Endothelial cell of umbilical vein (primary cell): ENCODE results near the gene PDAP1. TPM values are rescaled to one million over a fixed set of nuclear protein-coding genes. Genes with fewer than 3 reads are reported as not detected.

ENCODE experiments used
- BruUV-seq: library from RNA; stranded (reverse); fragments of 400-500 nt; replicated peaks from 2 replicates; lab custom pipeline; 2021; lab: Mats Ljungman, UMichigan
- CTCF ChIA-PET: fragments of 300-600, 350-600 bp; sonication (Branson Sonifier 250); formaldehyde crosslinking; loops from one replicate; lab custom pipeline; 2021; ENCODE audit warnings: antibody characterized with exemption, inconsistent platforms; lab: Charles Lee
- POLR2A ChIA-PET: fragments of 300-600, 350-600 bp; sonication (Branson Sonifier 250); formaldehyde crosslinking; loops from one replicate; lab custom pipeline; 2021; ENCODE audit warnings: antibody characterized with exemption, inconsistent platforms; lab: Charles Lee
- DNase-seq: peaks from one replicate; pipeline ENCODE4 v3.0.0-alpha.2; 2011; ENCODE audit warnings: low read depth, low spot score
- FAIRE-seq: peaks from 2 replicates; lab custom pipeline; 2011; peaks lifted over from hg19 to GRCh38; lab: Jason Lieb, UNC
- H2AFZ ChIP-seq: 2 replicates; pipeline ENCODE4 v1.6.0; 2012; ENCODE audit warnings: low read depth, low read length, control low read depth, inconsistent platforms
- H3K27ac ChIP-seq: 2 replicates; pipeline ENCODE4 v1.5.1; 2011; ENCODE audit warnings: low read depth, mild to moderate bottlenecking, control low read depth, low read length, moderate library complexity; ENCODE audit not compliant: insufficient read depth
- H3K27me3 ChIP-seq, 2 experiments: 2 replicates each; pipeline versions ENCODE4 v1.6.0 to v1.6.1; 2011; ENCODE audit warnings: low read length in 2 of 2, mixed read lengths in 1 of 2; ENCODE audit not compliant: control insufficient read depth in 2 of 2, insufficient read depth in 2 of 2
- H3K36me3 ChIP-seq, 2 experiments: 2 replicates in 1 of 2; 3 replicates in 1 of 2; pipeline ENCODE4 v1.5.1; 2011; ENCODE audit warnings: low read length in 2 of 2, mild to moderate bottlenecking in 1 of 2, moderate library complexity in 1 of 2; ENCODE audit not compliant: control insufficient read depth in 2 of 2, insufficient read depth in 2 of 2; ENCODE audit errors: extremely low read depth in 1 of 2
- H3K4me1 ChIP-seq: 3 replicates; pipeline ENCODE4 v1.5.1; 2011; ENCODE audit warnings: mild to moderate bottlenecking, low read length; ENCODE audit not compliant: control insufficient read depth, insufficient read depth; ENCODE audit errors: extremely low read depth
- H3K4me2 ChIP-seq: 2 replicates; pipeline ENCODE4 v1.6.1; 2011; ENCODE audit warnings: low read length, control low read depth, mixed read lengths; ENCODE audit not compliant: insufficient read depth
- H3K4me3 ChIP-seq, 3 experiments: fragments of 200-600 bp in 1 of 3; sonication (generic), shearing (Covaris generic) in 1 of 3; replicated peaks in 1 of 3; 2 replicates each; pipeline ENCODE4 v1.5.1; 2011 to 2016; ENCODE audit warnings: control low read depth in 3 of 3, low read length in 3 of 3, mild to moderate bottlenecking in 2 of 3, inconsistent platforms in 1 of 3, low read depth in 1 of 3, moderate library complexity in 1 of 3; ENCODE audit not compliant: insufficient read depth in 1 of 3
- H3K79me2 ChIP-seq: 2 replicates; pipeline ENCODE4 v1.6.0; 2012; ENCODE audit warnings: low read length, inconsistent platforms; ENCODE audit not compliant: control insufficient read depth, insufficient read depth
- H3K9ac ChIP-seq: replicated peaks from 2 replicates; pipeline ENCODE3; 2011; ENCODE audit warnings: low read length, control low read depth; ENCODE audit not compliant: insufficient read depth; ENCODE audit errors: extremely low read depth
- H3K9me1 ChIP-seq: replicated peaks from 3 replicates; pipeline ENCODE4 v1.6.0; 2011; ENCODE audit warnings: mild to moderate bottlenecking, low read length; ENCODE audit not compliant: control insufficient read depth, insufficient read depth; ENCODE audit errors: extremely low read depth
- H3K9me3 ChIP-seq: replicated peaks from 2 replicates; pipeline ENCODE4 v1.5.1; 2012; ENCODE audit warnings: low read length, inconsistent platforms; ENCODE audit not compliant: control insufficient read depth, insufficient read depth
- H4K20me1 ChIP-seq: replicated peaks from 2 replicates; pipeline ENCODE3; 2011; ENCODE audit warnings: mild to moderate bottlenecking, low read length; ENCODE audit not compliant: control insufficient read depth, insufficient read depth; ENCODE audit errors: extremely low read depth
- POLR2A ChIP-seq: IDR thresholded peaks from 2 replicates; pipeline ENCODE4 v1.6.1; 2012; ENCODE audit warnings: low read depth, mild to moderate bottlenecking, control low read depth, low read length
- POLR2AphosphoS5 ChIP-seq: IDR thresholded peaks from 2 replicates; pipeline ENCODE4 v1.6.1; 2012; ENCODE audit warnings: low read depth, mild to moderate bottlenecking, control low read depth, low read length, moderate library complexity; ENCODE audit not compliant: insufficient read depth
- dilution Hi-C: fragments of 300-500 bp; cut with MboI; formaldehyde crosslinking; loops from one replicate; pipeline ENCODE4 v1.15.0; 2019; ENCODE audit warnings: low sequenced_read_pairs; ENCODE audit not compliant: extremely low pct_ligation_motif_present
- intact Hi-C: fragments of 100-400 bp; cut with micrococcal nuclease; formaldehyde crosslinking; loops from one replicate; pipeline ENCODE4 v1.10.0; 2022
- polyA plus RNA-seq, 4 experiments: library from polyadenylated mRNA; depleted of rRNA in 3 of 4; stranded (reverse) in 3 of 4; unstranded in 1 of 4; fragments of >200 nt; gene quantifications; 2 replicates each; pipeline versions ENCODE4 v1.2.1 to v1.2.3, GENCODE V29; 2011 to 2012; ENCODE audit warnings: missing spikeins in 1 of 4
- total RNA-seq: library from RNA; stranded (reverse); gene quantifications from 2 replicates; pipeline ENCODE4 v1.2.3, GENCODE V29; 2021
- TF ChIP-seq, protein P1 (sequence below): IDR thresholded peaks from 2 replicates; pipeline ENCODE4 v1.6.1; 2011; ENCODE audit not compliant: insufficient read depth, insufficient read length

The PDAP1 gene
- total and polyA plus RNA-seq, 2 donors (not counting 3 experiments of a cell fraction or from before 2014, with no cell fraction given), result 32.6 to 150 TPM

DNA sequence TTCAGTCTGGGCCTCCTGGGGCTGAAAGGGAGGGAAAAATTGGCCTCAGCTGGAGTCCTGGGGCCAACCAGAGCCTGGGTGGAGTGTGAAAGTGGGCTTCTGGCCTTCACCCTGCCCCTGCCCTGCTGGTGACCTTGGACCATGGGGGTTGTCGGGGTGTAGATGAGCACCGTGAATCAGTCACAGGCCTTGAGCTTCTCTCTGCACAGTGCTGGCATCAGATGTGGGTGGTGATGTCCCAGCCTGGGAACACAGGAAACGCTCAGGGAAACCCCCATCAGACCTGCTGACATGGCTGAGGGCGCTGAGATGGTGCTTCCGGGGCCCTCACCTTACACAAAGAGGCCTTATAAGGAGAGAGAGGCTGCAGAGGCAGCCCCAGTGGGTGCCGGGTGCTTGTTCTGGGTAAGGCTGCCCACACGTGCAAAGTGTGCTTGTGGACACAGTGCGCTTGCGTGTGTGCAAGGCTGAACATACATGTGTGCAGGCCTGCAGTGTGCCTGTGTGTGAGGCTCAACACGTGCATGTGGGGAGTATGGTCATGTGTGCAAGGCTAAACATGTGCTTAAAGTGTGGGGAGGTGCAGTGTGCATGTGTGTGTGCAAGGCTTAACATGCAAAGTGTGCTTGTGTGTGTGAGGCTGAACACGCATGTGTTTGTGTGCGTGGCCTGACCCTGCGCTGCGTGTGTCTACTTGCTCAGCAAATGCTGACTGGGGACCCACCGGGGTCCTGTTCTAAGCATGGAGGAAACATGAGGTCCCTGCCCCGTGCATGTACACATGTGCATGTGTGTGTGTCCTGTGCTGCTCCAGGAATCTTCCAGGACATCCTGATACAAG, 27.4 kb downstream of the PDAP1 start:
- H4K20me1 ChIP-seq, result no peaks in the 10 kb centered on the region

DNA sequence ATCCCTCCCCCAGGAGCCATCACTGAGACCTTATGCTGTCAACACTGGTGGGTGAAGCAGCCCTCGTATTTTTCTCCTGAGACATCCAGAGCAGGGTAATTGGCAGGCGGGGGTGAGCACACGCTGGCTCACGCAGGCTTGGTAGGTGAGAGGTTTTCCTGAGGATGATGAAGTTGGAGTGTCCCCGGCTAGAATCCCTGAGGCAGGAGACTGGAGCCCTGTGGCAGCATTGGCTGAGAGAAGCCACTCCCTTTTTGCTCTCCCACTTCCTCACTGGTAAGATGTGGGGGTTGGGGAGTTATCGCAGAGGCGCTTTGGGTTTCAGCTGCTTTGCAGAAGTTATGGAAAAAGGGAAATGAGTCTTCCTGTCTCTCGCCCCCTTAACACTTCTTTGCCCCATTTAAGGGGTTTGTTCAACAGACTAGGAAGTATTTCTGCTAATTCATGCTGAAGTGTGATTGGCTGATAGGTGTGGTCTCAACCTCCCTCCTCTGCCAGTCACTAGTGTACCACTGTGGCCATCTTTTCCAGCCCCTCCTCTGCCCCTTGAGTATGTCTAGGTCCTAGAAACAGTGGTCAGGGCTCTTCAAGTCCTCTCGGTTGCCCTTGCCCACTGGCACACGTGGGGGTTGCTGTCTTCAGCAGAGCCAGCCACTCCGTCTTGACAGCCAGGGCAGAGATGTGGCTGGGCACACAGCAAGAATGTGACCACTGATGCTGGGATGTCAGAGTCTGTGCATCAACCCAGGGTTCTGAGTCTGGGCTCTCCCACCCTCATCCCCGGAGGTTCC, 28.2 kb downstream of the PDAP1 start:
- Histone ChIP-seq H3K9me1 (no peaks in the 10 kb centered on the region), H3K9ac (peak overlapping the region; percentile 66), H3K27ac (peak overlapping the region; percentile 89), H3K9me3 (no peaks in the 10 kb centered on the region), H3K4me1 (peaks cover 33% of the 10 kb centered on the region), H3K79me2 (peaks cover 66% of the 10 kb centered on the region), H3K4me2 (peak overlapping the region; percentile 67), H4K20me1 (no peaks in the 10 kb centered on the region), H3K36me3 (peaks cover 6 to 10% of the 10 kb centered on the region in 2 experiments), H2AFZ (no peak overlapping the region), H3K4me3 (peak overlapping the region in 2 of 3 experiments; percentile 12 to 38), H3K27me3 (no peaks in the 10 kb centered on the region)
- dilution Hi-C loops, result no loop called here
- no TSS peak for BruUV-seq
- intact Hi-C loops, result no loop called here
- ChIA-PET POLR2A (interaction anchor here (1.7 kb wide), 1 partner anchor 28 kb away, joined by 6 read pairs; the partner anchor contains the start of genes BUD31 and PDAP1), CTCF (interaction anchor here (1.0 to 1.9 kb wide), 3 partner anchors 10 to 28 kb away, joined by 3 to 6 read pairs (median 4); partner anchors contain the start of genes BUD31 and PDAP1)
- DNase-seq (peak; percentile 79), FAIRE-seq (peak; percentile 96)
- TF ChIP-seq, protein P1, sequence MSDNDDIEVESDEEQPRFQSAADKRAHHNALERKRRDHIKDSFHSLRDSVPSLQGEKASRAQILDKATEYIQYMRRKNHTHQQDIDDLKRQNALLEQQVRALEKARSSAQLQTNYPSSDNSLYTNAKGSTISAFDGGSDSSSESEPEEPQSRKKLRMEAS, result no peak
- TF ChIP-seq POLR2AphosphoS5, result peak; percentile 50

More for the DNA sequence above, 27.4 kb downstream of the PDAP1 start:
- ChIA-PET POLR2A (no interaction called here), CTCF (interaction anchor here (1.0 to 1.9 kb wide), 2 partner anchors 9 to 15 kb away, joined by 3 to 6 read pairs; no protein-coding TSS in a partner anchor)
- Histone ChIP-seq H3K4me2 (peak overlapping the region; percentile 67), H3K27me3 (no peaks in the 10 kb centered on the region), H3K9me1 (no peaks in the 10 kb centered on the region), H3K79me2 (peaks cover 61% of the 10 kb centered on the region), H3K4me3 (no peak overlapping the region), H3K36me3 (peaks cover 9 to 13% of the 10 kb centered on the region in 2 experiments), H3K4me1 (peaks cover 30% of the 10 kb centered on the region), H3K9ac (no peak overlapping the region), H3K9me3 (no peaks in the 10 kb centered on the region), H3K27ac (peak overlapping the region; percentile 89), H2AFZ (no peak overlapping the region)
- dilution Hi-C loops, result no loop called here
- intact Hi-C loops, result no loop called here
- FAIRE-seq (peak; percentile 8), DNase-seq (no peak)
- BruUV-seq, result no TSS peak
- TF ChIP-seq POLR2A, result peak; percentile 28
- TF ChIP-seq, protein P1, result peak; percentile 46
- TF ChIP-seq POLR2AphosphoS5, result no peak
